MG63 (cell line): ENCODE data around the gene BID. TPM values are rescaled to one million over a fixed set of nuclear protein-coding genes. Genes with fewer than 3 reads are reported as not detected.

Source experiments
- DNase-seq: peaks from one replicate; pipeline ENCODE4 v3.0.0-alpha.2; 2020
- H3K27me3 ChIP-seq: fragments of 250-450 bp; sonication (Bioruptor Pico); 2 replicates; pipeline ENCODE4 v1.5.1; 2020; ENCODE audit warnings: mild to moderate bottlenecking, moderate library complexity
- H3K36me3 ChIP-seq: fragments of 250-450 bp; sonication (Bioruptor Pico); 2 replicates; pipeline ENCODE4 v1.5.1; 2020; ENCODE audit warnings: mild to moderate bottlenecking, moderate library complexity
- H3K4me3 ChIP-seq: fragments of 250-450 bp; sonication (Bioruptor Pico); 2 replicates; pipeline ENCODE4 v1.5.1; 2020; ENCODE audit warnings: mild to moderate bottlenecking, moderate library complexity
- H3K9me3 ChIP-seq: fragments of 250-450 bp; sonication (Bioruptor Pico); 2 replicates; pipeline ENCODE4 v1.5.1; 2020; ENCODE audit warnings: mild to moderate bottlenecking, moderate library complexity
- total RNA-seq: library from RNA; depleted of rRNA; stranded (reverse); fragments of >200 nt; shearing (Covaris generic); gene quantifications from 2 replicates; pipeline ENCODE4 v1.2.3, GENCODE V29; 2014; ENCODE audit warnings: low replicate concordance

Gene BID
- total RNA-seq, 1 experiment from 2014 or later, result 127 TPM

- Histone ChIP-seq H3K4me3 (no peak overlapping the region), H3K27me3 (no peaks in the 10 kb centered on the region), H3K9me3 (no peaks in the 10 kb centered on the region), H3K36me3 (peaks cover 23% of the 10 kb centered on the region)
- no peak for DNase-seq
These were observed 34.9 kb downstream of the BID start for GRCh38 chr22:17739196-17739975.

DNA sequence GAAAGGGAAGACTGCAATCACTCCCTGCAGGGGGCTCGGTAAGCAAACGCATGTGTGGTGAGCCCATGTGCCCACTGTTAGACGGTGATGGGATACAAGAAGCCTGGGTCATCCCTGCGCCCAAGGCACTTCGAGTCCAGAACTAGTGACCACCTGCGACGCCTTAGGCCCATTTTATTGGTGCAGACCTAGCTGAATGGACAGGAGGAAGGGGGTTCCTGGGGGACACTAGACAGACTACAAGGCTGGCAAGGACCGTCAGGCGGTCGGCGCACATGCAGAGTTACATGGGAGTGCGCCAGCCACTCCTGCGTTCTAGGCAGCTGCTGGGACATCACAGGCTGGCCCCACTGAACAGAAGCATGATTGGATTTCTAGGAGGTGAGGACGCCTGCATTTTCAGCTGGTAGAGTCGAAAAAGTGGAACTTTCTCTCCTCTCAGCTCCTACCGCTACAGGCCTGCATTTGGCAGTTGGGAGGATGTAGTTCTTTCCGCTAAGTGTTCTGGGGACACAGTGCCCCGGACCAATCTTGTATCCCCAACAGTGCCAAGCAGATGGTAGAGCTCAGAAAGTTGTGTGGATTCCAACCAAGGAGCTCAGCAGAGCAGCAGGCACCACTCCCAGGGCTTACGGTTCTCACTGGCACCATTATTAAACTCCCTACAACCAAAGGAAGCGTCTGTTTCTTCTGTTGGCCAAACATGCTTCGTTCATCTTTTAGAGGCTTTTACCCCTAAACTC is 35.7 kb downstream of the BID start:
- Histone ChIP-seq H3K9me3 (no peaks in the 10 kb centered on the region), H3K36me3 (peaks cover 31% of the 10 kb centered on the region), H3K4me3 (no peak overlapping the region), H3K27me3 (no peaks in the 10 kb centered on the region)
- DNase-seq, result no peak

DNA sequence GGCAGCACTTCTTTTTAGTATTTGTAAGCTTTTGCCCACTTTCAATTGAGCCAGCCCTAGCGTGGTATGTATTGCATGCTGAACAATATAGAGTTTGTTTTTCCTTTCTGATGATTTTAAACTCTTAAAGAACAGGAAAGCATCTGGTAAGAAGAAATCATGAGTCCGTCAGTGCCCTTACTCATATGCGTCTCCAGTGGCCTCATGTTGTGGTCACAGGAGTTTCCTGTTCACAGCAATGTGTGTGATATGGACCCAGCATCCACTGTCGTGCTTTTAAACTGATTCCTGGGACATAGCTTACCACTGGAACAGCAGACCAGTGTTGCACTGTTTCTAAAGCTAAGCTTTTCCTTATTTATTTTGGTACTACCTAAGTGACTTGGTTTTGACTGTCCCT is 40.1 kb downstream of the BID start:
- Histone ChIP-seq H3K9me3 (no peaks in the 10 kb centered on the region), H3K4me3 (no peak overlapping the region), H3K36me3 (peaks cover 63% of the 10 kb centered on the region), H3K27me3 (no peaks in the 10 kb centered on the region)
- no peak for DNase-seq

DNA sequence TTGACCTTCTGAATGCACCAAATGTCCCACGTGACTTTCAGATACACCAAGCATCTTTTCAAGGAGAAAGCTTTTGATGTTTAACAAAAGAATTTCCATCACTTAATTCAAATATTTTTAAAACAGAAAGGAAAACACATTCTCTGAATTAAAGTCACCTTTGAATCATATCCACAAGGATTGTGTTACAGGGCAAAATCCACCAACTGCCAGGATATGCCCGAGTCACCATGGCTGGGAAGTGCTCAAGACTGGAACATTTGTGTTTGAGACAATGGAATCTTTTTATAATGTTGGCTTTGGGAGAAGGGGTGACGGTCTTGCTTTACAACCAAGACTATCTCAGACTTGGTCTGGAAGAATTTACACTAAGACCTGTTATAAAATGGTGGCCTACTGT is 40.8 kb downstream of the BID start:
- peak; percentile 15 for DNase-seq
- Histone ChIP-seq H3K9me3 (no peaks in the 10 kb centered on the region), H3K27me3 (no peaks in the 10 kb centered on the region), H3K4me3 (no peak overlapping the region), H3K36me3 (peaks cover 65% of the 10 kb centered on the region)

DNA sequence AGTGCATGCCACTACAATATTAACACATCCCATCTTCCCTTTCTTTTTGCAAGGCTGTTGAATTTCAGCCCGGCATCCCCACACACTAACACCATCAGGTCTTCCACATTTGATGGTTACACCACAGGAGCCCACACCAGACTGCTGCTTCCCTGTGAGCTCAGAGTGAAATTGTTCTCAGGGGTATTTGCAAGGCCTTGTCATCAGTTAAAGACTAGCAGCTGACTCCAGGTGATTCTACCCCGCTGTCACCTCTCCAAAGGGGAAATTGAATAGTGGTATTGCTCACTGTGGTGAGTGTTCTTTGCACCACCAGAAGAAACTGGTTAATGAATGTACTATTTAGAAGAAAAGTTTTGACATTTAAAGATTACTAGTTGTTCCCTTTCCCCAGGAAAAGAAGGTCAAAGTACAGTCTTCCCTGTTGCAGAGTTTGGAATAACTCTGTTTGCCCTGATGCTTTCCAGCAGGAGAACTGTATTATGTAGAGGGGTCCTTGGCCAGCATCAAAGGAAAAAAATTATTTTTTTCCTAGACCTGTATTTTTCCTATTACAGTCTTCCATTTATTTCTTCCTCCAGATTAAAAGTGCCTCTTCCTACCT is 41.9 kb downstream of the BID start:
- no peaks in the 10 kb centered on the region for H3K27me3 ChIP-seq
- no peak for DNase-seq

GRCh38 chr22:17729561-17729960 is 44.7 kb downstream of the BID start:
- no peaks in the 10 kb centered on the region for H3K27me3 ChIP-seq
- H3K4me3 ChIP-seq, result no peak overlapping the region
- DNase-seq, result no peak
- H3K9me3 ChIP-seq, result no peaks in the 10 kb centered on the region
- H3K36me3 ChIP-seq, result peaks cover 70% of the 10 kb centered on the region

More for the DNA sequence above, 41.9 kb downstream of the BID start:
- H3K9me3 ChIP-seq, result no peaks in the 10 kb centered on the region
- H3K4me3 ChIP-seq, result no peak overlapping the region
- peaks cover 76% of the 10 kb centered on the region for H3K36me3 ChIP-seq

- Histone ChIP-seq H3K4me3 (no peak overlapping the region), H3K36me3 (peaks cover 62% of the 10 kb centered on the region), H3K27me3 (no peaks in the 10 kb centered on the region), H3K9me3 (no peaks in the 10 kb centered on the region)
- DNase-seq, result no peak
These were observed 45.5 kb downstream of the BID start for GRCh38 chr22:17728786-17729185.

- no peak overlapping the region for H3K4me3 ChIP-seq
- peaks cover 48% of the 10 kb centered on the region for H3K36me3 ChIP-seq
- no peak for DNase-seq
- H3K27me3 ChIP-seq, result no peaks in the 10 kb centered on the region
- H3K9me3 ChIP-seq, result no peaks in the 10 kb centered on the region
These were observed 47.1 kb downstream of the BID start for GRCh38 chr22:17726928-17727897.

GRCh38 chr22:17726006-17726927 is 48.0 kb downstream of the BID start:
- Histone ChIP-seq H3K36me3 (peaks cover 38% of the 10 kb centered on the region), H3K4me3 (no peak overlapping the region), H3K27me3 (no peaks in the 10 kb centered on the region), H3K9me3 (no peaks in the 10 kb centered on the region)
- DNase-seq, result no peak

- Histone ChIP-seq H3K4me3 (no peak overlapping the region), H3K9me3 (no peaks in the 10 kb centered on the region), H3K36me3 (peaks cover 34% of the 10 kb centered on the region), H3K27me3 (no peaks in the 10 kb centered on the region)
- no peak for DNase-seq
These were observed 48.8 kb downstream of the BID start for GRCh38 chr22:17725500-17725796.

- peaks cover 28% of the 10 kb centered on the region for H3K36me3 ChIP-seq
- no peaks in the 10 kb centered on the region for H3K9me3 ChIP-seq
- H3K27me3 ChIP-seq, result no peaks in the 10 kb centered on the region
- no peak for DNase-seq
- no peak overlapping the region for H3K4me3 ChIP-seq
These were observed 49.4 kb downstream of the BID start for GRCh38 chr22:17724678-17725499.

GRCh38 chr22:17724241-17724640 is 50.0 kb downstream of the BID start:
- no peak for DNase-seq
- H3K36me3 ChIP-seq, result peaks cover 22% of the 10 kb centered on the region
- H3K9me3 ChIP-seq, result no peaks in the 10 kb centered on the region

DNA sequence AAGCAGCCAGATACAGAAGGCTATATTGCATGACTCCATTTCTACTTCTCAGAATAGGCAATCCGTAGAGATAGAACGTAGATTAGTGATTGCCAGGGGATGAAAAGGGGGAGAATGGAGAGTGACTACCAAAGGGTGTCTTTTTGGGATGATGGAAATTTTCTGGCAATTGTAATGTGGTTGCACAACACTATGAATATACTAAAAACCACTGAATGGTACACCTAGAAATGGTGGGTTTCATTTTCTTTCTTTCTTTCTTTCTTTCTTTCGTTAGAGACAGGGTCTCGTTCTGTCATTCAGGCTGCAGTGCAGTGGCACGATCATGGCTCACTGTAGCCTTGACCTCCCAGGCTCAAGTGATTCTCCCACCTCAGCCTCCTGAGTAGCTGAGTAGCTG is 54.4 kb downstream of the BID start:
- no peak for DNase-seq
- Histone ChIP-seq H3K9me3 (no peaks in the 10 kb centered on the region), H3K36me3 (0 out of 2 replicates have a peak, but pooled peaks cover 3% of the 10 kb centered on the region), H3K4me3 (no peak overlapping the region), H3K27me3 (no peaks in the 10 kb centered on the region)

More at GRCh38 chr22:17724241-17724640, 50.0 kb downstream of the BID start:
- H3K4me3 ChIP-seq, result no peak overlapping the region
- no peaks in the 10 kb centered on the region for H3K27me3 ChIP-seq

GRCh38 chr22:17717708-17718107 is 56.6 kb downstream of the BID start:
- peaks cover 3% of the 10 kb centered on the region; the same call in 1 of the 2 replicates for H3K36me3 ChIP-seq
- no peak overlapping the region for H3K4me3 ChIP-seq
- H3K27me3 ChIP-seq, result no peaks in the 10 kb centered on the region
- no peak for DNase-seq
- no peaks in the 10 kb centered on the region for H3K9me3 ChIP-seq

GRCh38 chr22:17716529-17716928 is 57.7 kb downstream of the BID start:
- peaks cover 8% of the 10 kb centered on the region for H3K36me3 ChIP-seq
- H3K4me3 ChIP-seq, result no peak overlapping the region
- DNase-seq, result no peak
- H3K9me3 ChIP-seq, result no peaks in the 10 kb centered on the region
- H3K27me3 ChIP-seq, result no peaks in the 10 kb centered on the region
